Measurements from ENCODE around the gene RAPH1.

GRCh38 chr2:203451011-203451410 lies 84.1 kb downstream of the RAPH1 start:
- TF ChIP-seq CTCF (conservative IDR thresholded peaks at IDR 0.05; ENCODE audit: low read depth, low read length) (no peak), EZH2 (IDR thresholded peaks at IDR 0.05; ENCODE audit: low read length, unreplicated experiment) (no peak)
